ENCODE results near the gene GLYAT. TPM values are rescaled to one million over a fixed set of nuclear protein-coding genes. Genes with fewer than 3 reads are reported as not detected.

GLYAT gene
- total RNA-seq, 1 experiment from 2014 or later: not detected

GRCh38 chr11:58693026-58693425 is 38.7 kb downstream of the GLYAT start:
- no peak overlapping the region for H3K27ac Mint-ChIP-seq (ENCODE audit: unreplicated experiment)
- no peaks in the 10 kb centered on the region for H3K9me3 Mint-ChIP-seq (ENCODE audit: unreplicated experiment)
- Histone ChIP-seq H3K27me3 (replicated peaks; ENCODE audit: control insufficient read depth, insufficient read depth, low read length) (no peaks in the 10 kb centered on the region), H3K36me3 (ENCODE audit: control insufficient read depth, insufficient read depth, low read length) (no peaks in the 10 kb centered on the region), H3K4me1 (no peaks in the 10 kb centered on the region), H3K9me3 (peaks cover 5% of the 10 kb centered on the region; the same call in 1 of the 2 replicates), H3K4me3 (ENCODE audit: low read depth, low read length) (no peak overlapping the region)
- CTCF ChIA-PET: no interaction called here
- no peak overlapping the region for H3K4me3 Mint-ChIP-seq (ENCODE audit: unreplicated experiment)
- intact Hi-C loops (cut with micrococcal nuclease; ENCODE audit: unreplicated experiment): no loop called here
- no peaks in the 10 kb centered on the region for H3K36me3 Mint-ChIP-seq (ENCODE audit: insufficient read depth, unreplicated experiment)
- H3K4me1 Mint-ChIP-seq (ENCODE audit: low read depth, unreplicated experiment): no peaks in the 10 kb centered on the region
- POLR2A ChIA-PET: no interaction called here
- DNase-seq: no peak
- H3K27me3 Mint-ChIP-seq (ENCODE audit: insufficient read depth, unreplicated experiment): no peaks in the 10 kb centered on the region
- no TSS peak for BruUV-seq (replicated peaks)
- no peak for TF ChIP-seq CTCF (IDR thresholded peaks at IDR 0.05; ENCODE audit: insufficient read depth in 1 of 2, low read depth in 1 of 2, low read length in 1 of 2, severe bottlenecking in 1 of 2, unreplicated experiment in 1 of 2)

DNA sequence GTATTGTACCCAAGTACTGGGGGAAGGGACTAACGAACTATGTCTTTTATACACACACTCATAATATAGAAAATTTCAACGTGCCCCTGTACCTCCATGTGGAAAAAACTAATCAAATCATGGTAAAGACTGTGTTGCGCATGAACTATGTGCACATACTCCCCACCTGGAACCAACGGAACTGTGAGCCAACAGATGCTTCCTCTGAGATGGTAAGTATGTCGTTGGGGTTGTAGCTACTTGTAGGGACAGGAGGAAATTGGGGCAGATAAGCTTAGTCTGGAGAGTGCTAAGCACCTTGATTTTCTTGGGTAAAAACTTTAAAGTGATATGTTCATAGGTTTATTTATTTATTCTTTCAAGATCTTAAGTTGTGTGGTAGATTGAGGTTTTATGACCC is 40.1 kb downstream of the GLYAT start:
- H3K27me3 Mint-ChIP-seq (ENCODE audit: insufficient read depth, unreplicated experiment): no peaks in the 10 kb centered on the region
- H3K9me3 Mint-ChIP-seq (ENCODE audit: unreplicated experiment): no peaks in the 10 kb centered on the region
- Histone ChIP-seq H3K27me3 (replicated peaks; ENCODE audit: control insufficient read depth, insufficient read depth, low read length) (no peaks in the 10 kb centered on the region), H3K9me3 (peaks cover 5% of the 10 kb centered on the region; the same call in 1 of the 2 replicates), H3K4me3 (ENCODE audit: low read depth, low read length) (no peak overlapping the region), H3K36me3 (ENCODE audit: control insufficient read depth, insufficient read depth, low read length) (no peaks in the 10 kb centered on the region), H3K4me1 (no peaks in the 10 kb centered on the region)
- BruUV-seq (replicated peaks): no TSS peak
- H3K36me3 Mint-ChIP-seq (ENCODE audit: insufficient read depth, unreplicated experiment): no peaks in the 10 kb centered on the region
- intact Hi-C loops (cut with micrococcal nuclease; ENCODE audit: unreplicated experiment): no loop called here
- no peak for DNase-seq
- H3K27ac Mint-ChIP-seq (ENCODE audit: unreplicated experiment): no peak overlapping the region
- H3K4me3 Mint-ChIP-seq (ENCODE audit: unreplicated experiment): no peak overlapping the region
- POLR2A ChIA-PET: no interaction called here
- H3K4me1 Mint-ChIP-seq (ENCODE audit: low read depth, unreplicated experiment): no peaks in the 10 kb centered on the region
- no peak for TF ChIP-seq CTCF (IDR thresholded peaks at IDR 0.05; ENCODE audit: insufficient read depth in 1 of 2, low read depth in 1 of 2, low read length in 1 of 2, severe bottlenecking in 1 of 2, unreplicated experiment in 1 of 2)
- CTCF ChIA-PET: no interaction called here

- Mint-ChIP-seq H3K4me1 (ENCODE audit: low read depth, unreplicated experiment) (no peaks in the 10 kb centered on the region), H3K27ac (ENCODE audit: unreplicated experiment) (no peak overlapping the region), H3K27me3 (ENCODE audit: insufficient read depth, unreplicated experiment) (no peaks in the 10 kb centered on the region), H3K4me3 (ENCODE audit: unreplicated experiment) (no peak overlapping the region), H3K36me3 (ENCODE audit: insufficient read depth, unreplicated experiment) (no peaks in the 10 kb centered on the region), H3K9me3 (ENCODE audit: unreplicated experiment) (no peaks in the 10 kb centered on the region)
- Histone ChIP-seq H3K4me1 (no peaks in the 10 kb centered on the region), H3K4me3 (ENCODE audit: low read depth, low read length) (no peak overlapping the region), H3K9me3 (peaks cover 3% of the 10 kb centered on the region; the same call in 1 of the 2 replicates), H3K36me3 (ENCODE audit: control insufficient read depth, insufficient read depth, low read length) (no peaks in the 10 kb centered on the region), H3K27me3 (replicated peaks; ENCODE audit: control insufficient read depth, insufficient read depth, low read length) (no peaks in the 10 kb centered on the region)
- no peak for TF ChIP-seq CTCF (IDR thresholded peaks at IDR 0.05; ENCODE audit: insufficient read depth in 1 of 2, low read depth in 1 of 2, low read length in 1 of 2, severe bottlenecking in 1 of 2, unreplicated experiment in 1 of 2)
- no TSS peak for BruUV-seq (replicated peaks)
- ChIA-PET POLR2A (no interaction called here), CTCF (no interaction called here)
- no peak for DNase-seq
- intact Hi-C loops (cut with micrococcal nuclease; ENCODE audit: unreplicated experiment): no loop called here
Measured at GRCh38 chr11:58688789-58689503, 42.8 kb downstream of the GLYAT start.
